ENCODE results near the gene CCDC33.

DNA sequence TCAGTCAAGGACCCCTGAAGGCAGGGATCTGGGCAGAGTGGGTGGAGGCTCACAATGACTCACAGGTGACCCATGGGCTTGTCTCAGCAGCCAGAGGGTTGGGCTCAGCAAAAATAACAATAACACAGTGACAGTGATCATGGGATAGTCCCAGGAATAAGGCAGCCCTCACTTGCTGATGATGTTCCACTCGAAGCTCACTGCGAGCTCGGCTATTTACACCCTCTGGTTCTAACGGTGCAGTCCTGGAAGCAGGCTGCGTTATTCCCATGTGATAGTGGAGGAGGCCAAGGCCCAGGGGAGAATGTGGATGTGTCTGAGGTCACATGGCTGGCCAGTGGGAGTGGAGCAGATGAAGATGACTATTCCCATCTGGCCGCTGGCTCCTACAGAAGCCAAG lies 16.2 kb downstream of the CCDC33 start:
- TF ChIP-seq CTCF (IDR thresholded peaks at IDR 0.05; ENCODE audit: insufficient read depth, low read depth, low read length) (no peak), EZH2 (IDR thresholded peaks at IDR 0.05; ENCODE audit: insufficient read depth, low read length) (no peak)
